Loucy (cell line): ENCODE measurements around the gene SNIP1.
"Not testable (repeated sequence)": the region's sequence is repeated elsewhere in the genome, so short reads cannot be mapped to it uniquely, and the experiment has no call there.

ENCODE experiments used
- EZH2phosphoT487 ChIP-seq: fragments of 200-600 bp; IDR thresholded peaks from 2 replicates; pipeline ENCODE4 v1.6.1; 2018; ENCODE audit warnings: antibody characterized with exemption, mild to moderate bottlenecking, moderate library complexity, borderline replicate concordance
- TF ChIP-seq, protein P1 (sequence below): fragments of 200-600 bp; sonication (generic); conservative IDR thresholded peaks from 2 replicates; pipeline ENCODE4 v1.5.1; 2014; ENCODE audit warnings: mild to moderate bottlenecking, antibody characterized with exemption, low read length

- TF ChIP-seq, protein P1, sequence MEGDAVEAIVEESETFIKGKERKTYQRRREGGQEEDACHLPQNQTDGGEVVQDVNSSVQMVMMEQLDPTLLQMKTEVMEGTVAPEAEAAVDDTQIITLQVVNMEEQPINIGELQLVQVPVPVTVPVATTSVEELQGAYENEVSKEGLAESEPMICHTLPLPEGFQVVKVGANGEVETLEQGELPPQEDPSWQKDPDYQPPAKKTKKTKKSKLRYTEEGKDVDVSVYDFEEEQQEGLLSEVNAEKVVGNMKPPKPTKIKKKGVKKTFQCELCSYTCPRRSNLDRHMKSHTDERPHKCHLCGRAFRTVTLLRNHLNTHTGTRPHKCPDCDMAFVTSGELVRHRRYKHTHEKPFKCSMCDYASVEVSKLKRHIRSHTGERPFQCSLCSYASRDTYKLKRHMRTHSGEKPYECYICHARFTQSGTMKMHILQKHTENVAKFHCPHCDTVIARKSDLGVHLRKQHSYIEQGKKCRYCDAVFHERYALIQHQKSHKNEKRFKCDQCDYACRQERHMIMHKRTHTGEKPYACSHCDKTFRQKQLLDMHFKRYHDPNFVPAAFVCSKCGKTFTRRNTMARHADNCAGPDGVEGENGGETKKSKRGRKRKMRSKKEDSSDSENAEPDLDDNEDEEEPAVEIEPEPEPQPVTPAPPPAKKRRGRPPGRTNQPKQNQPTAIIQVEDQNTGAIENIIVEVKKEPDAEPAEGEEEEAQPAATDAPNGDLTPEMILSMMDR: not testable (repeated sequence)
- TF ChIP-seq EZH2phosphoT487: not testable (repeated sequence)
These were observed 35.2 kb downstream of the SNIP1 start for GRCh38 chr1:37518929-37519328.
